ENCODE results near the gene PPP1R1B. TPM values are rescaled to one million over a fixed set of nuclear protein-coding genes. Genes with fewer than 3 reads are reported as not detected.
A peak's percentile ranks its signal among the peaks of the same experiment; 100 is the strongest.

The PPP1R1B gene
- total and polyA plus RNA-seq, 2 donors (not counting 1 experiment from before 2014, with no cell fraction given): not detected

DNA sequence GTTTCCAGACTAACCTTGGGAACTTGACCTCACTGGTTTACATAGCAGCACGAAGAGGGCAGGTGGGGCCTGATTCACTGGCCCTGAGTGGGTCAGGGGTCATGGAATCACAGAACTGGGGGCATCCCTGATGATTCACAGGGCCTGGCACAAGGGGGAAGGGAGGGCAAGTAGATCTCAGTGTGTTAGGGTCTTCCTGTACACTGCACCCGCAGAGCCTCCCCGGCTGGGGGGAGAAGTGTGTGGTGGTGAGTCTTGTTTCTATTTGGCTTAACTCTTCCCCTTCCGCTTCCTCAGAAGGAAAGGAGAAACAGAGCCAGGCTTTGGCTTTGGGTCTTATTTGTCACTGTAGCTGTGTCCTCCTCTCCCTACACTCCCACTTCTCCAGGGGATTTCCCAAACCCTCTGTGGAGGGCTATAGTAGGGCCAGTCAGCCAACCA is 13.9 kb downstream of the PPP1R1B start:
- CTCF ChIA-PET: interaction anchor here (1.8 to 5.6 kb wide), 3 partner anchors 14 to 28 kb away, joined by 5 to 61 read pairs (median 20); partner anchors contain the start of gene PNMT
- TF ChIP-seq, protein P1, sequence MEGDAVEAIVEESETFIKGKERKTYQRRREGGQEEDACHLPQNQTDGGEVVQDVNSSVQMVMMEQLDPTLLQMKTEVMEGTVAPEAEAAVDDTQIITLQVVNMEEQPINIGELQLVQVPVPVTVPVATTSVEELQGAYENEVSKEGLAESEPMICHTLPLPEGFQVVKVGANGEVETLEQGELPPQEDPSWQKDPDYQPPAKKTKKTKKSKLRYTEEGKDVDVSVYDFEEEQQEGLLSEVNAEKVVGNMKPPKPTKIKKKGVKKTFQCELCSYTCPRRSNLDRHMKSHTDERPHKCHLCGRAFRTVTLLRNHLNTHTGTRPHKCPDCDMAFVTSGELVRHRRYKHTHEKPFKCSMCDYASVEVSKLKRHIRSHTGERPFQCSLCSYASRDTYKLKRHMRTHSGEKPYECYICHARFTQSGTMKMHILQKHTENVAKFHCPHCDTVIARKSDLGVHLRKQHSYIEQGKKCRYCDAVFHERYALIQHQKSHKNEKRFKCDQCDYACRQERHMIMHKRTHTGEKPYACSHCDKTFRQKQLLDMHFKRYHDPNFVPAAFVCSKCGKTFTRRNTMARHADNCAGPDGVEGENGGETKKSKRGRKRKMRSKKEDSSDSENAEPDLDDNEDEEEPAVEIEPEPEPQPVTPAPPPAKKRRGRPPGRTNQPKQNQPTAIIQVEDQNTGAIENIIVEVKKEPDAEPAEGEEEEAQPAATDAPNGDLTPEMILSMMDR (IDR thresholded peaks at IDR 0.05): no peak
- TF ChIP-seq EZH2 (IDR thresholded peaks at IDR 0.05; ENCODE audit: borderline replicate concordance, insufficient read depth, low read depth, low read length, poor library complexity, severe bottlenecking): no peak
- Histone ChIP-seq H2AFZ (ENCODE audit: insufficient read depth, low read depth, low read length, poor library complexity, severe bottlenecking) (no peak overlapping the region), H3K4me1 (ENCODE audit: control insufficient read depth in 2 of 2, insufficient read depth in 2 of 2, low read length in 2 of 2) (peaks cover 45 to 65% of the 10 kb centered on the region in 2 donors), H3K27ac (ENCODE audit: low read length in 2 of 2) (no peak overlapping the region), H3K4me2 (replicated peaks; ENCODE audit: low read depth, low read length, poor library complexity, severe bottlenecking) (peak overlapping the region; percentile 35), H3K27me3 (replicated peaks in 1 of 4; ENCODE audit: control extremely low read depth in 1 of 4, control insufficient read depth in 3 of 4, insufficient read depth in 4 of 4, low read length in 3 of 4) (no peaks in the 10 kb centered on the region), H3K36me3 (replicated peaks in 1 of 2; ENCODE audit: control extremely low read depth in 1 of 2, control insufficient read depth in 1 of 2, extremely low read depth in 1 of 2, insufficient read depth in 2 of 2, low read length in 1 of 2) (peaks cover 0 to 4% of the 10 kb centered on the region in 2 experiments), H3K9ac (ENCODE audit: low read length) (no peak overlapping the region), H3K4me3 (ENCODE audit: control extremely low read depth in 1 of 5, extremely low read depth in 1 of 5, insufficient read depth in 1 of 5, low read depth in 2 of 5, low read length in 4 of 5) (no peak overlapping the region), H3K9me3 (ENCODE audit: control extremely low read depth in 1 of 3, control insufficient read depth in 2 of 3, insufficient read depth in 1 of 3, low read length in 2 of 3) (no peaks in the 10 kb centered on the region), H4K20me1 (ENCODE audit: control insufficient read depth, insufficient read depth, low read length, poor library complexity, severe bottlenecking) (peaks cover 76% of the 10 kb centered on the region), H3K79me2 (ENCODE audit: control insufficient read depth, insufficient read depth, low read length) (peaks cover 100% of the 10 kb centered on the region)
- H3K9me3 Mint-ChIP-seq (ENCODE audit: insufficient read depth): no peaks in the 10 kb centered on the region
- WGBS (ENCODE audit: insufficient coverage): 40% methylated on average over 1 of the region's 4 CpGs
- H3K27ac Mint-ChIP-seq: no peak overlapping the region
- no peaks in the 10 kb centered on the region for H3K27me3 Mint-ChIP-seq
- no peak for DNase-seq
- no peak for ATAC-seq (ENCODE audit: low read depth)
- POLR2A ChIA-PET: interaction anchor here (0.6 kb wide), 1 partner anchor 191 kb away, joined by 3 read pairs; no protein-coding TSS in a partner anchor
- H3K4me1 Mint-ChIP-seq: peaks cover 73% of the 10 kb centered on the region
- intact Hi-C loops (cut with micrococcal nuclease): no loop called here
- H3K4me3 Mint-ChIP-seq: peak overlapping the region; percentile 15

DNA sequence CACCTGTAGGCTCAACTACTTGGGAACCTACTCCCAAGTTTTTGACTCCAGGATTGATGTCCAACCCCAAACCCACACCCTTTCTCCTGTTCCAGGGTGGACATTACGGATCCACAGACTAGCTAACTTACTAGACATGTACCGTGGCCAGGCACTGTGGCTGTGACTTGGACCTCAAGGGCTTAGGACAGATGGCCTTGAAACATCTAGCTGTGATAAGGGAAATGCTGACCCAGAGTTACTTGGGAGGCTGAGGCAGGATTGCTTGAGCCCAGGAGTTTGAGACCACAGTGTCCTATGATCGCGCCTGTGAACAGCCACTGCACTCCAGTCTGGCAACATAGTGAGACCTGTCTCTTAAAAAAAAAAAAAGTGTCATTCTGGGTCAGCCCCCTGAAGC is 14.3 kb downstream of the PPP1R1B start:
- peaks cover 44 to 61% of the 10 kb centered on the region in 2 donors for H3K4me1 ChIP-seq (ENCODE audit: control insufficient read depth in 2 of 2, insufficient read depth in 2 of 2, low read length in 2 of 2)
- no peaks in the 10 kb centered on the region for H3K9me3 ChIP-seq (ENCODE audit: control extremely low read depth in 1 of 3, control insufficient read depth in 2 of 3, insufficient read depth in 1 of 3, low read length in 2 of 3)
- no peaks in the 10 kb centered on the region for H3K9me3 Mint-ChIP-seq (ENCODE audit: insufficient read depth)
- H3K79me2 ChIP-seq (ENCODE audit: control insufficient read depth, insufficient read depth, low read length): peaks cover 100% of the 10 kb centered on the region
- no peaks in the 10 kb centered on the region for H3K27me3 Mint-ChIP-seq
- POLR2A ChIA-PET: interaction anchor here (0.5 kb wide), 1 partner anchor 15 kb away, joined by 4 read pairs; no protein-coding TSS in a partner anchor
- H3K4me3 Mint-ChIP-seq: no peak overlapping the region
- ATAC-seq (ENCODE audit: low read depth) (no peak), DNase-seq (no peak)
- H2AFZ ChIP-seq (ENCODE audit: insufficient read depth, low read depth, low read length, poor library complexity, severe bottlenecking): no peak overlapping the region
- intact Hi-C loops (cut with micrococcal nuclease): no loop called here
- peaks cover 0 to 4% of the 10 kb centered on the region in 2 experiments for H3K36me3 ChIP-seq (replicated peaks in 1 of 2; ENCODE audit: control extremely low read depth in 1 of 2, control insufficient read depth in 1 of 2, extremely low read depth in 1 of 2, insufficient read depth in 2 of 2, low read length in 1 of 2)
- no peak overlapping the region for H3K9ac ChIP-seq (ENCODE audit: low read length)
- CTCF ChIA-PET: interaction anchor here (0.6 to 5.6 kb wide), 3 partner anchors 18 to 434 kb away, joined by 3 to 61 read pairs (median 5); partner anchors contain the start of gene PNMT
- no peak overlapping the region for H3K4me3 ChIP-seq (ENCODE audit: control extremely low read depth in 1 of 5, extremely low read depth in 1 of 5, insufficient read depth in 1 of 5, low read depth in 2 of 5, low read length in 4 of 5)
- H3K4me2 ChIP-seq (replicated peaks; ENCODE audit: low read depth, low read length, poor library complexity, severe bottlenecking): no peak overlapping the region
- H3K4me1 Mint-ChIP-seq: peaks cover 72% of the 10 kb centered on the region
- H3K27ac Mint-ChIP-seq: no peak overlapping the region
- 96% methylated on average over 3 of the region's 4 CpGs for WGBS (ENCODE audit: insufficient coverage)
- peaks cover 80% of the 10 kb centered on the region for H4K20me1 ChIP-seq (ENCODE audit: control insufficient read depth, insufficient read depth, low read length, poor library complexity, severe bottlenecking)
- TF ChIP-seq, protein P1 (IDR thresholded peaks at IDR 0.05): no peak
- no peak for TF ChIP-seq EZH2 (IDR thresholded peaks at IDR 0.05; ENCODE audit: borderline replicate concordance, insufficient read depth, low read depth, low read length, poor library complexity, severe bottlenecking)
- no peak overlapping the region for H3K27ac ChIP-seq (ENCODE audit: low read length in 2 of 2)
- H3K27me3 ChIP-seq (replicated peaks in 1 of 4; ENCODE audit: control extremely low read depth in 1 of 4, control insufficient read depth in 3 of 4, insufficient read depth in 4 of 4, low read length in 3 of 4): no peaks in the 10 kb centered on the region

All from B cell (primary cell).